GM13977 (cell line): ENCODE results near the gene IFNA1.

Experiments used
- DNase-seq: peaks from one replicate; pipeline ENCODE4 v3.0.0; 2012; ENCODE audit warnings: low spot score
- in situ Hi-C: fragments of 300-500 bp; cut with MboI; formaldehyde crosslinking; loops from one replicate; pipeline ENCODE4 v1.12.0; 2022; ENCODE audit warnings: low sequenced_read_pairs, low pct_unique_long_range_greater_than_20kb, mixed read lengths, inconsistent platforms; ENCODE audit not compliant: unreplicated experiment
- TF ChIP-seq, protein P1 (sequence below): IDR thresholded peaks from 2 replicates; pipeline ENCODE4 v1.5.1; 2012; ENCODE audit warnings: mild to moderate bottlenecking, control low read depth; ENCODE audit not compliant: insufficient read depth; ENCODE audit errors: extremely low read depth, missing control alignments

The IFNA1 gene

DNA sequence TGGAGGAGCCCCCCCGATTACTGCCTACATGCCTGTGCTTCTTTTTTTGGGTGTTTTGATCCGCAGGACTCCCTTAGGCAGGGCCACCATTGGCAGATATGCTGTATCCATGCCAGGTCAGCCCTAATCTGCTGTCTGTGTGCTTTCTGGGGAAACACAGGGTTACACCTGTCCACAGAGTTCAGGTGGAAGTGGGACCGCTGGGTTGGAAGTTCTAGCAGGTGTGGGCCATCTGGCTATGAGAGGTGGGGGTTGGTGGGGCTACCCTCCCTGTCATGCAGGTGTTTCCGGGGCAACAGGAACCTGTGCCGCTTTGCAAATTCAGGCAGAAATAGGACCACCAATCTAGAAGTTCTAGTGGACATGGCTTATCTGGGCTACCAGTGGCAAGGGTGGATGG is 24.9 kb downstream of the IFNA1 start:
- in situ Hi-C loops, result loop anchor here (5.0 kb wide), 1 partner anchor 327 kb away; no protein-coding TSS in a partner anchor
- TF ChIP-seq, protein P1, sequence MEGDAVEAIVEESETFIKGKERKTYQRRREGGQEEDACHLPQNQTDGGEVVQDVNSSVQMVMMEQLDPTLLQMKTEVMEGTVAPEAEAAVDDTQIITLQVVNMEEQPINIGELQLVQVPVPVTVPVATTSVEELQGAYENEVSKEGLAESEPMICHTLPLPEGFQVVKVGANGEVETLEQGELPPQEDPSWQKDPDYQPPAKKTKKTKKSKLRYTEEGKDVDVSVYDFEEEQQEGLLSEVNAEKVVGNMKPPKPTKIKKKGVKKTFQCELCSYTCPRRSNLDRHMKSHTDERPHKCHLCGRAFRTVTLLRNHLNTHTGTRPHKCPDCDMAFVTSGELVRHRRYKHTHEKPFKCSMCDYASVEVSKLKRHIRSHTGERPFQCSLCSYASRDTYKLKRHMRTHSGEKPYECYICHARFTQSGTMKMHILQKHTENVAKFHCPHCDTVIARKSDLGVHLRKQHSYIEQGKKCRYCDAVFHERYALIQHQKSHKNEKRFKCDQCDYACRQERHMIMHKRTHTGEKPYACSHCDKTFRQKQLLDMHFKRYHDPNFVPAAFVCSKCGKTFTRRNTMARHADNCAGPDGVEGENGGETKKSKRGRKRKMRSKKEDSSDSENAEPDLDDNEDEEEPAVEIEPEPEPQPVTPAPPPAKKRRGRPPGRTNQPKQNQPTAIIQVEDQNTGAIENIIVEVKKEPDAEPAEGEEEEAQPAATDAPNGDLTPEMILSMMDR, result no peak
- no peak for DNase-seq

DNA sequence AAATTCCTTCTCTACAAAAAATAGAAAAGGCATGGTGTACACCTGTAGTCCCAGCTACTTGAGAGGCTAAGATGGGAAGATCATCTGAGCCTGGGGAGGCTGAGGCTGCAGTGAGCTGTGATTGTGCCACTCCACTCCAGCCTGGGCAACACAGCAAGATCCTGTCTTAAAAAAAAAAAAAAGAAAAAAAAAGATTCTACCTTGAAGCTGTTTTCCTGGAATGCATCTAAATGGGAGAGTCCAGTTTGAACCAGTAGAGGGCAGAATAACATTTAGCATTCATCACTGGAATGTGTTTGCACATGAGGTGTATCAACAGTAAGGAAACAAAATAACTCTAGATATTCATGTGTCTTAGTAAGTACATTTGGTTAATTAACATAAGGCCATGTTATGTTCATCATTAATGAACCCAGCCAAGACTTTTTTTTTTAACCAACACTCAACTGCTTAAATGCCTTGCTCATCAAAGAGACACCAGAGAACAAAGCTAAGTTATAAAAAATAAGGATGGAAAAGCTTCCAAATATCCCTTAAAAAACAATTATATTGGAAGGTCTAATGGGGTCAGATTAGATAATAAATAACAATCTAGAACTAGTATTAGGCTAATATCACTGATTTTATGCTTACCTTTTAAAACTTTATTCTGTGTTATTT is 25.8 kb downstream of the IFNA1 start:
- in situ Hi-C loops, result loop anchor here (5.0 kb wide), 1 partner anchor 326 kb away; no protein-coding TSS in a partner anchor
- DNase-seq, result peak; percentile 44
- TF ChIP-seq, protein P1, result peak; percentile 71

- TF ChIP-seq, protein P1, result no peak
- in situ Hi-C loops, result no loop called here
- DNase-seq, result no peak
Observed at GRCh38 chr9:21470126-21470525, 29.9 kb downstream of the IFNA1 start.

DNA sequence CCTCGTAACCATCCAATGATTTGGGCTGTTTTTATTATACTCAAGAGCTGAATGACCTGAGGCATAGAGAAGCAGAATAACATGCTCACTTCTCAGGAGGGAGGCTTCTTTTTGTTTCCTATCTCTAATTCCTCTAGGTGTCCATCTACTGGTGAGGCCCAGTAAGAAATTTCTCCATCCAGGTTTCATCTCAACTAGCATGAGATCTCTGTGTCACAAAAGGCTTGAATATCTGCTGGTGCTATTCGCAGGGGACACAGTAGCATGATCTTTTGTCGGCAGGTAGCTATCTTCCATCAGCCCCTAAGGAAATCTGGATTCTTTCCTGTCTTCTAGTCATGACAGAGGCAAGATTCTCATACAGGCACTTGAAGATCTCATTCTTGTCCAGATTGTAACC is 33.0 kb downstream of the IFNA1 start:
- DNase-seq, result no peak
- in situ Hi-C loops, result no loop called here
- TF ChIP-seq, protein P1, result no peak

GRCh38 chr9:21477466-21477865 is 37.2 kb downstream of the IFNA1 start:
- no peak for DNase-seq
- TF ChIP-seq, protein P1, result no peak
- in situ Hi-C loops, result no loop called here

DNA sequence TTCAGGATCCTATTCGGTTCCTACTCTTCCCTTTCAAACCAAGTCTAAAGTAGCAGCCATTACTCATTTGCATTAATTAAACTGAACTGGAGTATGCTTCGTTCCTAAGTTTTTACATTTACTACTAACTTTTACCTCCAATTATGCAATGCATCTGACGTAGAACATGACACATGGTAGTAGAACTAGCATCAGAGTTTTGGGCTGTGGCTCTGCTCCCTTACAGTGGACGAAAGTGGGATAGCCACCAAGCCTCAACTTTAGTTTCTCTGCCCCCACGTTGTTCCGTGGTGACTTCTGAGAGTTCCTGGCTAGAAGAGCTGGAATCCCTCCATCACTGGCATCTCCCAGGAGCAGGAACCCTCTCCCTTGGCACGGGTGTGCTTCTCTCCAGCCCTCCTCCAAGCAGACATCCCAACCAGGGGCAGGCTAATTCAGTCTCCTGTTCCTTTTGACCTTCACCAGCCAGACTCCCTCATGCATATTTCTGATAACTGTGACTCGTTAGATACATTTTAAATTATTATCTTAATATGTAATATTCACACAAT is 39.0 kb downstream of the IFNA1 start:
- in situ Hi-C loops, result no loop called here
- no peak for DNase-seq
- TF ChIP-seq, protein P1, result no peak
